ENCODE results near the gene PDE6B. TPM values are rescaled to one million over a fixed set of nuclear protein-coding genes. Genes with fewer than 3 reads are reported as not detected.

The PDE6B gene
- total RNA-seq, 1 experiment from 2014 or later, result not detected

DNA sequence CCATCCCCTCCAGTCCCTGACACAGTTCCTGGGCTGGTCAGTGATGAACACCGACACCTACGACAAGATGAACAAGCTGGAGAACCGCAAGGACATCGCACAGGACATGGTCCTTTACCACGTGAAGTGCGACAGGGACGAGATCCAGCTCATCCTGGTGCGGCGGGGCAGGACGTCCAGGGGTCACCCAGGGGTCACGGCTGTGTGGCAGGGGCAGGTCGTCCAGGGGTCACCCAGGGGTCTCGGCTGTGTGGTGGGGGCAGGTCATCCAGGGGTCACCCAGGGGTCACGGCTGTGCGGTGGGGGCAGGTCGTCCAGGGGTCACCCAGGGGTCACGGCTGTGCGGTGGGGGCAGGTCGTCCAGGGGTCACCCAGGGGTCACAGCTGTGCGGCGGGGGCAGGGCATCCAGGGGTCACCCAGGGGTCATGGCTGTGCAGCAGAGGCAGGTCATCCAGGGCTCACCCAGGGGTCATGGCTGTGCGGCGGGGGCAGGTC, 32.0 kb downstream of the PDE6B start:
- H3K27me3 Mint-ChIP-seq (ENCODE audit: insufficient read depth, unreplicated experiment), result no peaks in the 10 kb centered on the region
- ChIA-PET CTCF (no interaction called here), POLR2A (no interaction called here)
- no peak for DNase-seq (ENCODE audit: unreplicated experiment)
- intact Hi-C loops (cut with micrococcal nuclease), result no loop called here
- no peaks in the 10 kb centered on the region for H3K4me1 Mint-ChIP-seq (ENCODE audit: insufficient read depth, unreplicated experiment)
- H3K9me3 Mint-ChIP-seq (ENCODE audit: unreplicated experiment), result peaks cover 10% of the 10 kb centered on the region
- no peak overlapping the region for H3K27ac Mint-ChIP-seq (ENCODE audit: low read depth, unreplicated experiment)
- TF ChIP-seq, protein P1, sequence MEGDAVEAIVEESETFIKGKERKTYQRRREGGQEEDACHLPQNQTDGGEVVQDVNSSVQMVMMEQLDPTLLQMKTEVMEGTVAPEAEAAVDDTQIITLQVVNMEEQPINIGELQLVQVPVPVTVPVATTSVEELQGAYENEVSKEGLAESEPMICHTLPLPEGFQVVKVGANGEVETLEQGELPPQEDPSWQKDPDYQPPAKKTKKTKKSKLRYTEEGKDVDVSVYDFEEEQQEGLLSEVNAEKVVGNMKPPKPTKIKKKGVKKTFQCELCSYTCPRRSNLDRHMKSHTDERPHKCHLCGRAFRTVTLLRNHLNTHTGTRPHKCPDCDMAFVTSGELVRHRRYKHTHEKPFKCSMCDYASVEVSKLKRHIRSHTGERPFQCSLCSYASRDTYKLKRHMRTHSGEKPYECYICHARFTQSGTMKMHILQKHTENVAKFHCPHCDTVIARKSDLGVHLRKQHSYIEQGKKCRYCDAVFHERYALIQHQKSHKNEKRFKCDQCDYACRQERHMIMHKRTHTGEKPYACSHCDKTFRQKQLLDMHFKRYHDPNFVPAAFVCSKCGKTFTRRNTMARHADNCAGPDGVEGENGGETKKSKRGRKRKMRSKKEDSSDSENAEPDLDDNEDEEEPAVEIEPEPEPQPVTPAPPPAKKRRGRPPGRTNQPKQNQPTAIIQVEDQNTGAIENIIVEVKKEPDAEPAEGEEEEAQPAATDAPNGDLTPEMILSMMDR (IDR thresholded peaks at IDR 0.05; ENCODE audit: unreplicated experiment), result no peak
- H3K36me3 Mint-ChIP-seq (ENCODE audit: insufficient read depth, unreplicated experiment), result peaks cover 5% of the 10 kb centered on the region
- no TSS peak for BruUV-seq (replicated peaks)
- no peak overlapping the region for H3K4me3 Mint-ChIP-seq (ENCODE audit: unreplicated experiment)

- POLR2A ChIA-PET, result no interaction called here
- TF ChIP-seq, protein P1 (IDR thresholded peaks at IDR 0.05; ENCODE audit: unreplicated experiment), result no peak
- intact Hi-C loops (cut with micrococcal nuclease), result no loop called here
- no peak for DNase-seq (ENCODE audit: unreplicated experiment)
- H3K36me3 Mint-ChIP-seq (ENCODE audit: insufficient read depth, unreplicated experiment), result peaks cover 5% of the 10 kb centered on the region
- H3K9me3 Mint-ChIP-seq (ENCODE audit: unreplicated experiment), result peaks cover 10% of the 10 kb centered on the region
- H3K4me3 Mint-ChIP-seq (ENCODE audit: unreplicated experiment), result no peak overlapping the region
- no peaks in the 10 kb centered on the region for H3K4me1 Mint-ChIP-seq (ENCODE audit: insufficient read depth, unreplicated experiment)
- CTCF ChIA-PET, result no interaction called here
- no peaks in the 10 kb centered on the region for H3K27me3 Mint-ChIP-seq (ENCODE audit: insufficient read depth, unreplicated experiment)
- no peak overlapping the region for H3K27ac Mint-ChIP-seq (ENCODE audit: low read depth, unreplicated experiment)
- no TSS peak for BruUV-seq (replicated peaks)
Measured at GRCh38 chr4:657834-658667, 32.7 kb downstream of the PDE6B start.

DNA sequence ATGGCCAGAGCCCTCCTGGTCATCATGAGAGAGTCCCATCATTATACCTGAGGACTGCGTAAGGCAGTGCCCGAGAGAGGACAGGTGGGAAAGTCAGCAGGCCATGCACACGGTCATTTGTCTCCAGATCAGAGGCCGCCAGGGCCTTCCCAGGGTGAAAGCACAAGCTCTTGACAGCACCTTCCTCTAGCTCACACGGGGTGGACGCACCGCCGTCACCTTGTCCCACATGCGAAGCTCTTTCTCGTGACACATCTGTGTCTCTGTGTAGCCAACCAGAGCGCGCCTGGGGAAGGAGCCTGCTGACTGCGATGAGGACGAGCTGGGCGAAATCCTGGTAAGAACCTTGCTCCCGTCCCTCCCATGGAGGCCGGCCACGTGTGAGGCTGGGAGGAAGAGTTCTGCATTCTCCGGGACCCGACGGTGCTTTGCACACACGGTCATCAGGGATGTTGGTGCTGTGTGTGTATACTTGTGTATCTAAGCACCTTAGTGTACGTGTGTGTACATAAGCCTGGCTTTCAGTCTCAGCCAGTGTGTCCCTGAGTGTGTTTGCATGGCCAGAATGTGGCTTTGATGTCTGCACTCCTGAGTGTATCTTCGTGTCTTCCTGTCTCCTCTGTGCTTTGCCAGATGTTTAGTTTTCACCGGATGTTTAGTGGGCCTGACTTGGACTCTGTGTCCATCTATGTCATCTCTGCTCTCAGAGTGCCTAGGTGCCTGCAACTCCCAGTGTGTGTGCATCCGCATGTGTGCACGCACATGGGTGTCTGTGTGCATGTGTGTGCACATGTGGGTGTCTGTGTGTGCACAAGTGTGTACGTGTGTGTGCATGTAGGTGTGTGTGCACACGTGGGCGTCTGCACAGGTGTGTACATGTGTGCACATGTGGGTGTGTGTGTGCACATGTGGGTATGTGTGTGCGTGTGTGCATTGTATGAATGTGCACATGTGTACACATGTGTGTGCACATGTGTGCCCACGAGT, 33.6 kb downstream of the PDE6B start:
- TF ChIP-seq, protein P1 (IDR thresholded peaks at IDR 0.05; ENCODE audit: unreplicated experiment), result no peak
- no TSS peak for BruUV-seq (replicated peaks)
- peaks cover 5% of the 10 kb centered on the region for H3K36me3 Mint-ChIP-seq (ENCODE audit: insufficient read depth, unreplicated experiment)
- no peaks in the 10 kb centered on the region for H3K4me1 Mint-ChIP-seq (ENCODE audit: insufficient read depth, unreplicated experiment)
- no peak overlapping the region for H3K4me3 Mint-ChIP-seq (ENCODE audit: unreplicated experiment)
- H3K9me3 Mint-ChIP-seq (ENCODE audit: unreplicated experiment), result peaks cover 10% of the 10 kb centered on the region
- POLR2A ChIA-PET, result no interaction called here
- no peak for DNase-seq (ENCODE audit: unreplicated experiment)
- CTCF ChIA-PET, result no interaction called here
- intact Hi-C loops (cut with micrococcal nuclease), result no loop called here
- H3K27ac Mint-ChIP-seq (ENCODE audit: low read depth, unreplicated experiment), result no peak overlapping the region
- H3K27me3 Mint-ChIP-seq (ENCODE audit: insufficient read depth, unreplicated experiment), result no peaks in the 10 kb centered on the region

- TF ChIP-seq, protein P1 (IDR thresholded peaks at IDR 0.05; ENCODE audit: unreplicated experiment), result no peak
- no TSS peak for BruUV-seq (replicated peaks)
- ChIA-PET POLR2A (no interaction called here), CTCF (no interaction called here)
- DNase-seq (ENCODE audit: unreplicated experiment), result no peak
- Mint-ChIP-seq H3K27ac (ENCODE audit: low read depth, unreplicated experiment) (no peak overlapping the region), H3K4me3 (ENCODE audit: unreplicated experiment) (no peak overlapping the region), H3K9me3 (ENCODE audit: unreplicated experiment) (peaks cover 10% of the 10 kb centered on the region), H3K36me3 (ENCODE audit: insufficient read depth, unreplicated experiment) (peaks cover 5% of the 10 kb centered on the region), H3K4me1 (ENCODE audit: insufficient read depth, unreplicated experiment) (no peaks in the 10 kb centered on the region), H3K27me3 (ENCODE audit: insufficient read depth, unreplicated experiment) (no peaks in the 10 kb centered on the region)
- intact Hi-C loops (cut with micrococcal nuclease), result no loop called here
Measured at GRCh38 chr4:659851-660250, 34.5 kb downstream of the PDE6B start.

Measured in MCF 10A (cell line).